IMR-90 (cell line): Measurements from ENCODE around the gene PLD2. TPM values are rescaled to one million over a fixed set of nuclear protein-coding genes. Genes with fewer than 3 reads are reported as not detected.

Experiments
- ATAC-seq: fragments of 200-7000 bp; cut with Tn5 transposase; 2 replicates; pipeline ENCODE4 v1.9.1; 2020; ENCODE audit warnings: low read depth, mild to moderate bottlenecking, moderate library complexity
- BruUV-seq: library from RNA; stranded (reverse); fragments of 400-500 nt; replicated peaks from 2 replicates; lab custom pipeline; 2021; lab: Mats Ljungman, UMichigan
- CTCF ChIA-PET: fragments of 300-600 bp; formaldehyde crosslinking; extraction: SDS; loops from one replicate; lab custom pipeline; 2021; ENCODE audit warnings: antibody characterized with exemption; lab: Yijun Ruan, JAX
- POLR2A ChIA-PET: fragments of 300-600 bp; sonication (Branson Sonifier 250); formaldehyde crosslinking; loops from one replicate; lab custom pipeline; 2022; ENCODE audit warnings: antibody characterized with exemption; ENCODE audit not compliant: unreplicated experiment; lab: Charles Lee
- DNase-seq: peaks from one replicate; pipeline ENCODE4 v3.0.0; 2013
- H2AFZ ChIP-seq: replicated peaks from 2 replicates; pipeline ENCODE3; 2013; ENCODE audit warnings: low read length, mild to moderate bottlenecking; ENCODE audit not compliant: poor library complexity
- H2AK5ac ChIP-seq: 2 replicates; pipeline ENCODE4 v1.6.1; 2013; ENCODE audit warnings: low read depth, low read length, inconsistent platforms
- H2AK9ac ChIP-seq: replicated peaks from 2 replicates; pipeline ENCODE3; 2013; ENCODE audit warnings: mild to moderate bottlenecking, low read depth, low read length, moderate library complexity; ENCODE audit not compliant: poor library complexity
- H2BK120ac ChIP-seq: 2 replicates; pipeline ENCODE4 v1.6.1; 2013; ENCODE audit warnings: low read depth, low read length, inconsistent platforms
- H2BK15ac ChIP-seq: 3 replicates; pipeline ENCODE4 v1.6.1; 2013; ENCODE audit warnings: low read depth, low read length, inconsistent platforms
- H2BK20ac ChIP-seq: 2 replicates; pipeline ENCODE4 v1.6.1; 2013; ENCODE audit warnings: low read depth, mild to moderate bottlenecking, inconsistent platforms, low read length, moderate library complexity
- H2BK5ac ChIP-seq: 2 replicates; pipeline ENCODE4 v1.6.1; 2013; ENCODE audit warnings: mild to moderate bottlenecking, low read depth, low read length, inconsistent platforms; ENCODE audit not compliant: poor library complexity, severe bottlenecking
- H3K14ac ChIP-seq: replicated peaks from 2 replicates; pipeline ENCODE4 v1.6.1; 2013; ENCODE audit warnings: low read depth, low read length, inconsistent platforms
- H3K18ac ChIP-seq: 2 replicates; pipeline ENCODE4 v1.6.1; 2013; ENCODE audit warnings: low read depth, low read length, control low read depth
- H3K23ac ChIP-seq: 2 replicates; pipeline ENCODE4 v1.6.1; 2013; ENCODE audit warnings: low read depth, low read length, inconsistent platforms
- H3K27ac ChIP-seq: 2 replicates; pipeline ENCODE4 v1.5.1; 2013; ENCODE audit warnings: mild to moderate bottlenecking, control low read depth, low read length; ENCODE audit not compliant: insufficient read depth
- H3K27me3 ChIP-seq: 2 replicates; pipeline ENCODE4 v1.6.1; 2013; ENCODE audit warnings: low read length; ENCODE audit not compliant: control insufficient read depth, insufficient read depth
- H3K36me3 ChIP-seq: 2 replicates; pipeline ENCODE4 v1.6.1; 2013; ENCODE audit warnings: low read length, mixed read lengths; ENCODE audit not compliant: control insufficient read depth, insufficient read depth
- H3K4ac ChIP-seq: 2 replicates; pipeline ENCODE4 v1.6.1; 2013; ENCODE audit warnings: low read depth, low read length, inconsistent platforms
- H3K4me1 ChIP-seq: 2 replicates; pipeline ENCODE4 v1.6.1; 2013; ENCODE audit warnings: low read length, mixed read lengths; ENCODE audit not compliant: control insufficient read depth, insufficient read depth
- H3K4me2 ChIP-seq: 2 replicates; pipeline ENCODE4 v1.6.1; 2013; ENCODE audit warnings: low read depth, mild to moderate bottlenecking, control low read depth, low read length, moderate library complexity
- H3K4me3 ChIP-seq: 2 replicates; pipeline ENCODE4 v1.5.1; 2013; ENCODE audit warnings: low read depth, mild to moderate bottlenecking, control low read depth, low read length, moderate library complexity; ENCODE audit not compliant: insufficient read depth
- H3K56ac ChIP-seq: 2 replicates; pipeline ENCODE4 v1.6.1; 2013; ENCODE audit warnings: low read length, inconsistent platforms; ENCODE audit not compliant: insufficient read depth; ENCODE audit errors: extremely low read depth
- H3K79me1 ChIP-seq, 2 experiments: 2 replicates each; pipeline ENCODE4 v1.6.1; 2013; ENCODE audit warnings: low read length in 2 of 2, inconsistent platforms in 1 of 2, low read depth in 1 of 2
- H3K9ac ChIP-seq: 2 replicates; pipeline ENCODE4 v1.6.1; 2013; ENCODE audit warnings: low read depth, low read length, control low read depth
- H3K9me1 ChIP-seq: 2 replicates; pipeline ENCODE4 v1.6.1; 2013; ENCODE audit warnings: low read length, inconsistent platforms; ENCODE audit not compliant: insufficient read depth
- H3K9me3 ChIP-seq: 2 replicates; pipeline ENCODE4 v1.6.1; 2013; ENCODE audit warnings: low read length; ENCODE audit not compliant: control insufficient read depth, insufficient read depth
- H4K20me1 ChIP-seq: 2 replicates; pipeline ENCODE4 v1.6.1; 2013; ENCODE audit warnings: low read length, inconsistent platforms; ENCODE audit not compliant: insufficient read depth
- H4K5ac ChIP-seq: 2 replicates; pipeline ENCODE4 v1.6.1; 2013; ENCODE audit warnings: mild to moderate bottlenecking, low read depth, low read length, control low read depth
- H4K8ac ChIP-seq, 2 experiments: 2 replicates each; pipeline ENCODE4 v1.6.1; 2013; ENCODE audit warnings: low read depth in 2 of 2, low read length in 2 of 2, control low read depth in 1 of 2, inconsistent platforms in 1 of 2
- H4K91ac ChIP-seq: 2 replicates; pipeline ENCODE4 v1.6.1; 2013; ENCODE audit warnings: low read depth, low read length, inconsistent platforms; ENCODE audit not compliant: insufficient read depth
- BHLHE40 ChIP-seq: fragments of 150-350 bp; IDR thresholded peaks from 2 replicates; pipeline ENCODE4 v1.6.1; 2016; ENCODE audit warnings: mild to moderate bottlenecking, low read depth, low read length
- CEBPB ChIP-seq: IDR thresholded peaks from 2 replicates; pipeline ENCODE4 v1.6.1; 2012; ENCODE audit warnings: low read depth, low read length, improper control_type of control experiment
- CHD1 ChIP-seq: IDR thresholded peaks from 2 replicates; pipeline ENCODE4 v1.6.1; 2012; ENCODE audit warnings: low read depth, low read length, improper control_type of control experiment
- CTCF ChIP-seq: conservative IDR thresholded peaks from 2 replicates; pipeline ENCODE4 v1.5.1; 2012; ENCODE audit warnings: mild to moderate bottlenecking, low read depth, low read length, improper control_type of control experiment
- FOS ChIP-seq: fragments of 150-350 bp; IDR thresholded peaks from 2 replicates; pipeline ENCODE4 v1.6.1; 2016; ENCODE audit warnings: low read depth, low read length
- MAFK ChIP-seq: IDR thresholded peaks from 2 replicates; pipeline ENCODE4 v1.6.1; 2012; ENCODE audit warnings: low read depth, low read length, improper control_type of control experiment
- MAZ ChIP-seq: IDR thresholded peaks from 2 replicates; pipeline ENCODE4 v1.6.1; 2012; ENCODE audit warnings: low read depth, mild to moderate bottlenecking, low read length, improper control_type of control experiment, moderate library complexity, borderline replicate concordance
- POLR2A ChIP-seq: IDR thresholded peaks from 2 replicates; pipeline ENCODE4 v1.6.1; 2012; ENCODE audit warnings: mild to moderate bottlenecking, low read depth, low read length
- RCOR1 ChIP-seq: IDR thresholded peaks from 2 replicates; pipeline ENCODE4 v1.6.1; 2012; ENCODE audit warnings: mild to moderate bottlenecking, low read length, improper control_type of control experiment; ENCODE audit not compliant: insufficient replicate concordance
- WGBS, 2 experiments: methylation state at CpG; one replicate each; pipeline versions ENCODE4 v1.1.5 to v1.1.7; 2013; ENCODE audit warnings: missing lambda C conversion rate in 2 of 2; ENCODE audit not compliant: insufficient read length in 1 of 2; ENCODE audit errors: extremely low coverage in 2 of 2; 5-methylcytosine and 5-hydroxymethylcytosine counted together
- dilution Hi-C: fragments of 300-500 bp; cut with HindIII; formaldehyde crosslinking; loops from one replicate; pipeline ENCODE4 v1.14.3; 2018; ENCODE audit warnings: low sequenced_read_pairs; ENCODE audit not compliant: unreplicated experiment
- in situ Hi-C: fragments of 300-500 bp; cut with MboI; formaldehyde crosslinking; loops from 3 replicates; pipeline ENCODE4 v1.14.3; 2019; ENCODE audit warnings: low sequenced_read_pairs, inconsistent platforms, mixed read lengths
- intact Hi-C: fragments of 100-400 bp; cut with micrococcal nuclease; formaldehyde crosslinking; loops from 2 replicates; pipeline ENCODE4 v1.10.0; 2022
- polyA plus RNA-seq, 3 experiments: library from polyadenylated mRNA; depleted of rRNA; stranded (reverse); fragments of >200 nt; gene quantifications; 2 replicates each; pipeline ENCODE4 v1.2.3, GENCODE V29; 2012; ENCODE audit warnings: low replicate concordance in 1 of 3
- total RNA-seq: library from RNA; depleted of rRNA; stranded (reverse); fragments of >200 nt; gene quantifications from 2 replicates; pipeline ENCODE4 v1.2.3, GENCODE V29; 2012

PLD2 gene
- total and polyA plus RNA-seq, 2 of the 4 experiments (the other 2 are of a cell fraction) = 12.5 to 28.0 TPM

GRCh38 chr17:4811471-4811870, 4.5 kb downstream of the PLD2 start:
- Histone ChIP-seq H3K4ac (no peak overlapping the region), H2AFZ (no peak overlapping the region), H4K5ac (no peak overlapping the region), H4K20me1 (peaks cover 11% of the 10 kb centered on the region), H3K9ac (no peak overlapping the region), H2BK20ac (no peak overlapping the region), H2AK9ac (no peak overlapping the region), H3K27ac (no peak overlapping the region), H2BK15ac (no peak overlapping the region), H3K4me1 (peaks cover 4% of the 10 kb centered on the region; the same call in 1 of the 2 replicates), H3K14ac (no peak overlapping the region), H3K36me3 (peaks cover 39% of the 10 kb centered on the region), H3K23ac (no peak overlapping the region), H3K79me1 (peaks cover 0 to 18% of the 10 kb centered on the region in 2 experiments; a peak in 3 of 4 replicates), H3K56ac (no peak overlapping the region), H2BK5ac (no peak overlapping the region), H4K91ac (no peak overlapping the region), H3K9me1 (0 out of 2 replicates have a peak, but pooled peaks cover 4% of the 10 kb centered on the region), H3K18ac (no peak overlapping the region), H3K4me3 (no peak overlapping the region), H2BK120ac (no peak overlapping the region), H2AK5ac (no peak overlapping the region), H3K4me2 (no peak overlapping the region), H3K9me3 (no peaks in the 10 kb centered on the region), H3K27me3 (no peaks in the 10 kb centered on the region), H4K8ac (no peak overlapping the region)
- TF ChIP-seq MAFK (no peak), CTCF (no peak), POLR2A (no peak), MAZ (no peak), FOS (no peak), RCOR1 (no peak), BHLHE40 (no peak), CEBPB (no peak), CHD1 (no peak)
- dilution Hi-C loops (no loop called here), intact Hi-C loops (no loop called here), in situ Hi-C loops (no loop called here)
- ChIA-PET CTCF (no interaction called here), POLR2A (no interaction called here)
- ATAC-seq = no peak
- WGBS, 2 experiments = 98% methylated on average over 9 of the region's 12 CpGs; no CpG with 5 or more reads in 1 of the 2 experiments
- no TSS peak for BruUV-seq
- no peak for DNase-seq
